Left ventricle myocardium superior (tissue), 1 donor: ENCODE measurements around the gene GPHN. TPM values are rescaled to one million over a fixed set of nuclear protein-coding genes. Genes with fewer than 3 reads are reported as not detected.

Experiments
- ATAC-seq: fragments of 200-7000 bp; cut with Tn5 transposase; one replicate; pipeline ENCODE4 v1.9.1; 2020; ENCODE audit warnings: mild to moderate bottlenecking, moderate library complexity
- DNase-seq: peaks from one replicate; pipeline ENCODE4 v3.0.0-alpha.2; 2020
- intact Hi-C: fragments of 100-400 bp; cut with micrococcal nuclease; formaldehyde crosslinking; loops from one replicate; pipeline ENCODE4 v1.11.0; 2022
- long read RNA-seq: library from polyadenylated mRNA; unstranded; transcript quantifications from one replicate; pipeline ENCODE4 v2.0.0, GENCODE V29; 2021
- total RNA-seq: library from RNA; stranded (reverse); fragmentation: NEBNext Ultra II Directional; extraction: Animal tissue kit (Norgen Biotek cat#: 25700); gene quantifications from one replicate; pipeline ENCODE4 v1.2.1, GENCODE V29; 2021
- donor health status: DM: no; HTN: yes; CAD: no; lungs with severe emphysema.

GPHN gene
- 25.0 TPM for total RNA-seq
- long read RNA-seq, full-length matches to known transcripts = 17 of 28 reads
- long read RNA-seq, partial matches to known transcripts = 4 of 28 reads
- long read RNA-seq, other reads (novel, unspliced or antisense) = 7 of 28 reads

DNA sequence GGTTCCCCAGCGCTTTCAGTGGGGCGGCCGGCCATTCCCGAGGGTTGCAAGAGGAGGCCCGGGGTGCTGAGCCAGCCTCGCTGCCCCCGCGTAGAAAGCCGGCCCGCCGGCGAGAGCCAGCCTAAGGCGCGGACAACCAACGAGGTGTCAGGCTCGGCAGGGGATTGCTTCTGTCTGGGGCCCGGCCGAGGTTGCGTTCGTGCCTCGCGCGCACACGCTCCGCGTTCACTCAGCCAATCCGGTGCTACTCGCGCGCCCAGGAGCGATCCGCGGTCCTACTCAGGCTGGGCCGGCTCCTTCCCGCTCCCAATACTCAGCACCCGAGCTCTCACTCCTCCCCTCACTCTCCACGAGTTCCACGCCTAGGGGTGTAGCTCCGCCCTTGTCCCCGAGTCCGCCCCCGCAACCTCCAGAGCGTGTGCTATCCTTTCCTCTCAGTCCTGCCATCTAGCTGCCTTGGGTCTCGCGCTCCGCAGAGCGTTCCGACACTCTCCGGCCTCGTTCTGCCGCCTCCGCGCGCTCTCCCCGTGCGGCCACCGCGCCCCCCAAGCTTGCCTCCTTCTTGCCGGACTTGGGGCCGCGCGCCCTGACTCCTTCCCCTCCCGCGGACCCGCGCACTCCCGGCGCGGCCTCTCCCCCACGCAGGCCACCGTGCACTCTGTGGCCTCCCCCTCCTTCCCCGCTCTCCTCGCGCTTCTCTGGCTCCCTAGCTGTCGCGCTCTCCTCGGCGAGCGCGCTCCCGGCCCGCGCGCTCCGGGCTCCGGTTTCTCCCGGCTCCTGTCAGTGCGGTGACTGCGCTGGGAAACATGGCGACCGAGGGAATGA is at the start of gene GPHN:
Gene GPHN, plus strand, starts transcription at position 426 of the 825 bp plus-strand sequence.
- DNase-seq (peak; percentile 97), ATAC-seq (peak; percentile 97)
- intact Hi-C loops = loop anchor here (5.0 kb wide), 1 partner anchor 59 kb away; no protein-coding TSS in a partner anchor

DNA sequence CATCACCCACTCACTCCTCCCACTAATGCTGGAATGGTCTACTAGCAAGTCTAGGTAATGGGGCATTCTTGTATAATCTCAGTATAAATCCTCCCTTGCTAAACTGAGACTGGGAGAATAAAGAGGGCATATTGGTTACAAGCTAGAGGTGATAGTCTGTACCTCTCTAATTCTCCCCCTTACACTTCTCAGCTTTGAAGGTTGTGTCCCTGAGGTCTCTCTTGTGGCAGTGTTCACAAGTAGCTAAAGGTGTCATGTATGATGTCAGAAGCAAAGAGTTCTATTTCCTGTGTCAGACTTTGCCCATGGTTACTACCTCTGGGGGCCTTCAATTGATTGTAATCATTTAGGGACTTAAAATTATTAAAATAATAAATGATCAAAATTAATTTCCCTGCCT is 48.3 kb upstream of the GPHN start:
- ATAC-seq = no peak
- DNase-seq = no peak
- intact Hi-C loops = no loop called here

DNA sequence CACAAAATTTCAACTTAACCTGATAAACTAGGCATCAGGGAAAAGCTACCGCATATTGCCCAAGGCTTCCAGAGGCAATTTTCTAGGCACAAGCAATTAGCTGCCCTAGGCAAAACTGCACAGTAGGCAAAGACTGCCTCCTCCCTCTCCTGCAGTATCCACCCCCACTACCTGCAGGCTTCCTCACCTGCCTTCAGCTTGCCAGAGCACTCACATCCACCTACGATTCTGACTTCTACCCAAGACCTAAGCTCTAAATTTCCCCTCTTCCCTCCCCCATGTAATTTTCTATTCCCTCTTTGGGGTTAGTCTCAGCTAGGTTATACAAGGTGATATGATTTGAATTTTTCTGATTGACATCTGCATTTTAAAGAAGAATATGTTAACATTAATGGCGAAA is 43.7 kb upstream of the GPHN start:
- intact Hi-C loops = no loop called here
- DNase-seq (no peak), ATAC-seq (no peak)

DNA sequence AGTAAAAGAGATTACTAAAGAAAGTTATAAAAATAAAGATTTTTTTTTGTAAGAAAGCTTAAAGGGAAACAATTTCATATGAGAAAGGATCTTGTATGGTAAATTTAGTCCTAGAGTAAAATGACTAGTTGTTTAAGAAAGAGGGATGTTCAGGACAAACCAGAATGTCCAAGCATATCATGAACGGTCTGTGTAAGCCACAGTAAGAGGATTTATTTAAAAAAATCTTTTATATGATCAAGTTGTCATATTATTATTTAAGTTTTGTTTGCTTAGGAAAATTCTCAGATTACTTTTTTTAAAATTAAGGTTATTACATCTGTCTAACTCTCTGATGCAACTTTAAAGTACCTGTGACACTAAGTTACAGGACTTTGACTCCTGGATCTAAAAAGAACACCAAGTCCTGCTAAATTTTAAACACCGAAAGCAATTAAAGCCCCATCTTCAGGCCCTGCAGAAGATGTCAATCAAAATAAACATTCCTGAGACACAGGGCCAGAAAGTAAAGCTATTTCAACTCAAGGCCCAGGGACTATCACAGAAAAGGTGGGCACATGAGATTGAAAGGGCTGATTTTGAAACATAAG is 39.1 kb upstream of the GPHN start:
- ATAC-seq = no peak
- intact Hi-C loops = no loop called here

DNA sequence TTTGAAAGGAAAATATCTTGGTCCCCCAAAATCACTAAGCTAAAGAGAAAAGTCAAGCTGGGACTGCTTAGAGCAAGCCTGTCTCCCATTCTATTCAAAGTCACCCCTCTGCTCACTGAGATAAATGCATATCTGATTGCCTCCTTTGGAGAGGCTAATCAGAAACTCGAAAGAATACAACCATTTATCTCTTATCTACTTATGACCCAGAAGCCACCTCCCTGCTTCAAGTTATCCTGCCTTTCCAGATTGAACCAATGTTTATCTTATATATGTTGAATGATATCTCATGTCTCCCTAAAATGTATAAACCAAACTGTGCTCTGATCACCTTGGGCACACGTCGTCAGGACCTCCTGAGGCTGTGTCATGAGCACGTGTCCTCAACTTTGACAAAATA is 36.4 kb upstream of the GPHN start:
- no peak for ATAC-seq
- intact Hi-C loops = no loop called here
- DNase-seq = no peak

More for the DNA sequence above, 39.1 kb upstream of the GPHN start:
- no peak for DNase-seq

DNA sequence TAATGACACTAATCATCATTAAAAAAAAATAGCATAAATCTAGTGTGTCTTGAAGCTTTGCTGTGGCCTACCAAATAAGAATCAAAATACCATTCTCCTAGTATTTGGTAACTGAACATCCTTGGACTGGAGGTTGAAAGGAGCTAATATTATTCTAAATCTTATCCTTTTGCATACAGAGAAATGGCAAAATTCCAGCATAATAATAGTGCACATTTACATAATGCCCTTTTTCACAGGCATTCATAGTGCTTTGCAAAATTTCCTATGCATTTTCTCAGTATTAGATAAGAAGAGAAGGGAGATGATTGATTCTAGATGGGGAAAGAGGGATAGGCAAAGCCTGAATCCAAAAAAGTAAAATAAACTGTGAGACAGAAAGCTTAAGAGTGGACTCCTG is 35.7 kb upstream of the GPHN start:
- DNase-seq = no peak
- no peak for ATAC-seq
- intact Hi-C loops = no loop called here

DNA sequence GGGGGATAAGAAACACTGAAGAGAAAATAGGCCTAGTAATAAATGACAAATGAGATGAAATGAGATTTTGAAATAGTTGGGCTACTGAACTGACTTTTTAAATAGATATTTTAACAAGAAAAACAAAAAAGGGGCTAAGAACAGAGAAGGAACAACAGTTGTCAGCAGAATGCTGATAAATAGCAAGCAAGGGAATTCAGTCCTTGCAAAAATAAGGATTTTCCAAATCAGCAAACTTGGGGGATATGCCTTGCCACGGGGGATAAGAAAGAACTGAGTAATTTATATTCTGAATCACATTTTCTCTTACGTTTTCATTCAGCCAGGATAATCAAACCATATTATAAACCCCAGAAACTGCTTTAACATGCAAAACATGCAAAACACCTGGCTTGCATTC is 34.7 kb upstream of the GPHN start:
- intact Hi-C loops = no loop called here
- DNase-seq (no peak), ATAC-seq (no peak)

DNA sequence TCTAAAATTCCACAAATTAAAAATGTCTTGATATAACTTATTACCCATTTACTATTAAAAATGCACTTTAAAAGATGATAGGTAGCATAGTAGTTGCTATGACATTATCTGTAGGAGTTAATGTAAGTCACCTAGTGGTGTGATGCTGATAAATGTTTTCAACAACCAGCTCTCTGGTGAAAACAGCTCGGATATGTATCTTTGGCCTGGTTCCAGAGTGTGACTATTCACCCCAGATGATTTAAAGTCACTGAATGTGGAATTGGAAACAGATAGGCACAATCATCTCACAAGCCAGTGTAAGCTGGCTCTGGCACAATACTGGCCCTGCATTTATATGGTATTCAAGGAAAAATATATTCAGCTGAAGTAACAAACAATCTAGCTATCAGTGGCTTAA is 31.0 kb upstream of the GPHN start:
- DNase-seq = no peak
- intact Hi-C loops = no loop called here
- ATAC-seq = no peak

DNA sequence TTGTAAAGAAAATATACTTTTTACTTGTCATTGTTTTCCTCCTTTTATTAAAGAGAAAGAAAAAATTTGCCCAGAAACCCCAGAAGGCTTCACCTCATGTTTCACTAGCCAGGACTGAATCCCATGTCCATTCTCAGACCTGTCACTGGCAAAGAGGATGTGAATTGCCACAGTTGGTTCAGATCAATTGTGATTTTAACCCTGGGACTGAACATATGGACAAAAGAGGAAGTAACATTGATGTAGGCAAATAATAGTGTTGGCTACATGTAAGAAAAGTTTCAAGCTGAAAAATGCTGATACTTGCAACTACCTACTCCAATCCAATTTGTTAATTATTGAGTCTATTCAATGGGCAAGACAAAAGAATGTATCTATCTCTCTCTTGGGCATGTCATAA is 30.4 kb upstream of the GPHN start:
- no peak for DNase-seq
- intact Hi-C loops = no loop called here
- ATAC-seq = no peak

DNA sequence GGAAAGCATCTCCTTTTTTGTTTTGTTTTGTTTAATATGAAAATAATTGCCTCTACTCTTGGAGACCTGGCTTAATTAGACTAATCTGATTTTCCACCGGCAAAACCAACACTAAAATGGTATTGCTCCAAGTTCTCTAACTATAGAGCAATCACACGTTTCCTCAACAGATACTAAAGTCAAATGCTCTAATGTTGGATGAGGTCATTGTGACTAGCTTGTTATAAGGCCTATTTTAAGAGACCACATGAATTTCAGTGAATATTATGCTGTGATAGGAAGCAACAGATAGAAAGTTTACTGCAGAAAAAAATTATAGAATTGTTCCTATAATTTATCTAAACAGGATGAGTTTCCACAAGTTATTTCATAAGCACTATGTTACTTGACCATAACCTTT is 25.1 kb upstream of the GPHN start:
- intact Hi-C loops = no loop called here
- ATAC-seq (peak; percentile 47), DNase-seq (no peak)

DNA sequence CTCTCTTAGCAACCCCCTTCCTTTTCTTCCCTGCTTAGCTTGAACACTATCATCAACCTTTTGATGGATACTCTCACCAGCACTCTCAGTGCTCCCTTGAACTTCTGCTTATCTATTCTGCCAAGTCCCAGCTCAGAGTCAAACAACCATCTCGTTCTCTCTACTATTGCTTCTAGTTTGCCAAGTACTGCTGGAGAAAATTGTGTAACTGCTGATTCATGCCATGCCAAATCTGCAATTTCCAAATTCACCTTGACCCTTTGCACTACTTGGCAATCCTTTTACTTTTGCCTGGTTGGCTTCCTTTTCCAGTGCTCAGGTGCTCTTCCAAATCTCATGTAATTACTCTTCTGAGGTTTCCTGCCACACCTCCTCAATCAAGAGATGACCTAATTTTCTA is 24.6 kb upstream of the GPHN start:
- DNase-seq (no peak), ATAC-seq (peak; percentile 94)
- intact Hi-C loops = no loop called here

DNA sequence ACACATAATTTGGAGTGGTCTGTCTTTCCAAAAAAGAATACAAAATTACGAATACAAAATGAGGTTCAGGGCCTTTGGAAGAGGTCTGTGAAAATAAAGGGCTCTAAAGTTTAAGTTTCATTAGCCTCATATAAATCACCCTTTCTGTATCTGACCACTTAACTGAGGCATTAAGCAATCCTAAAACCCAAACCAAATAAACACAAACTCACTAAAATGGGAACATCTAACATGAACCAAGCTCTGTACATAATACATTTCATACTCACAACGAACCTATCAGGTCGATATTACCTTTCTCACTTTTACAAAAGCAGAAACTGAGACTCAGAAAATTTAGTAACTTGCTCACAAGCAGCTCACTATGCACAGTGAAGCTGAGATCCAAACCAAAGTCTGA is 22.9 kb upstream of the GPHN start:
- intact Hi-C loops = no loop called here
- ATAC-seq (no peak), DNase-seq (no peak)

DNA sequence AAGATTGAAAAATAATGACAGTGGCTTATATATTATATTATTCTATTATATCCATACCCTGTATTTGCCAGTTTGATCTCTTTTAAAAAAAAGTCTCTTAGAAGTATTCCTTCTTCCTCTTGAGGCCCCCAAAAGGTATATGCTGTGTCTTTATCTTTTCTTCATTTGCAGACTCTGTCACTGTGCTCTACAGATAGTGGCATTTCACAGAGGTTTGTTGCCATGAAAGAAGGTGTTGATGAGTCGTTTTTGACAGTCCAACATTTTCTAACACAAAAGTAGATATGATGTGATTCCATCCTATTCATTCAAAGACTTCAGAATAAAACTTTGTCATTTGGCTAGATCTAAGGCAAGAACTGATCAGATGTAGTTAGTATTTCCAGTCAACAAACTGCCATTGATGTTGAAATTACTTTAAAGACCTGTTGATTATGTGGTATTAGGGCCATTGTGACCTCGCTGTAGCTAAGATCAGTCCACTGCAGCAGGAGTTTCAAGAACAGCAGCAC is 22.0 kb upstream of the GPHN start, which contains the start of gene CCDC196:
Gene CCDC196, plus strand, starts transcription at position 462 of the 512 bp plus-strand sequence. CDS start 132 bp downstream, outside the sequence.
- DNase-seq (no peak), ATAC-seq (no peak)
- intact Hi-C loops = no loop called here

DNA sequence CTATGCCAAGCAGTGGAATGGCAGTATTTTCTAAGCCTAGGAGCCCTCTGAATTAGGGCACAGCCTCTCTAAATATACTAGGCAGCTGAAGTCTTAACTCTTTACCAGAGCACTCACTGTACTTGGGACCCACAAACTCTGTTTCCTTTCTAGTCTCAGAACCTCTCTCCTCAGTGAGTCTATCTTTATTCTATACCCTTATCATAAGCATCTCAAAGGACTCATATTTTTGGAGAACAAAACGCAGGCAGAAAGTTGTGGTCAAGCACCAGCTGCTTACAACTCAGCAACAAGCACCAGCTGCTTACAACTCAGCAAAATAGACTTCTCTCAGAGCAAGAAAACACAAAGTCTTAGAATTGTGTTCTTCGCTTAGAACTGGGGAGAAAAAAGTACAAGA is 20.8 kb upstream of the GPHN start:
- intact Hi-C loops = no loop called here
- DNase-seq = no peak
- no peak for ATAC-seq

DNA sequence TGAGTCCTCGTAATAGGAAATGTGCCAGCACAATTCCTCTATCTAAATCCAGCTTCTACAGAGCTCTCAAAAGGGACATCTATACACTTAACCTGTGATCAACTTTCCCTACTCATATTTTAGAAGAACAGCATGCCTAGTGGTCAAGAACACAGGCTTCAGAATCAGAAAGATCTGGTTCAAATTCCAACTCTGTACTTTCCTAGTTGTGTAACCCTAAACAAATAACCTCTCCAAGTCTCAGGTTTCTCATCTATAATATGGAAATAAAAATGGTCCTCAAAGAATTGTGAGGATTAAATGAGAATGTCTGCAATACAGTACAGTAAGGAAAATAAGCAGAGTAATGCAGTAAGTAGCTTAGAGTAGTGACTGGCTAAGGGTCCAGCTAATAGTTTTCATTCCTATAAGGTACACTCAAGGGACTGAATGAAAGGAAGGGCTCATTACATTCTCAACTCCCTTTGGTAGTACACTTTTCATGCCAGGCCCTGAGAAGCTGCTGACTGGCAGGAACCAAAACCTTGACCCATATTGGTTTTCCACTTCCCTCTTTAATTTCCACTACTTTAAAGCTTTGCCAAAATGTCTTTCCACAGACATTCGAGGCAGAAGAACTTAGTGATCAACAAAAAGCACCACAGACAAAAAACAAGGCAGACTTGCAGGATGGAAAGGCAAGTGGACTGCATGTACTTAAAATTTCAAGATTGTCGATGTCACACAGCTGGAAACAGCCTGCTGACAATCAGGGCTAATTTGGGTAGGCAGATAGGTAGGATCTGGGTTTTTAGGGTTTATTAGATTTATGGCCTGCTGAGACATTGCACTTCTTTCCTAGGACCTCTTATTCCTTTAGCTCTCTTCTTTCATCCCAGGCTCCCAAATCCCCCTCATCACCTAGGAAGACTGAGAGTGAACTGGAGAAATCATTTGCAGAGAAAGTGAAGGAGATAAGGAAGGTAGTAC is 17.5 kb upstream of the GPHN start:
- DNase-seq = no peak
- intact Hi-C loops = loop anchor here (10.0 kb wide), 1 partner anchor 254 kb away; no protein-coding TSS in a partner anchor

DNA sequence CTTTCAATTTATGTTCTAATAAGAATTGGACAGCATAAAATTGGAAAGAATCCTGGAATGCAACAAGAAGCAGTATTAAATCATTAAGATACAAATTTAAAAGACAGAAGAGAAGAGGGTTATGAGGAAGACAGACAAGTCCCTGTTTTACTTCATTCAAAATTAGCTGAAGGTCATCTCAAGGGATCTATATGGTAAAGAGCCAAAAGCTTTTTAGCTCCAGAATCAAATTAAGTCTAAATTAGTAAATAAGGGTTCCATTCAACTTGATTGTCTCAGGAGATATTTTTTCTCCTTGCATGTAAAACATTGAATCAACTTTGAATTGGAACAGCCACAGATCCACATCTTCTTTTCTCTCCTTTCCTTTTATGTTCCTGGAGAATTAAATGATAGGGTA is 14.2 kb upstream of the GPHN start:
- no peak for ATAC-seq
- intact Hi-C loops = loop anchor here (10.0 kb wide), 1 partner anchor 251 kb away; no protein-coding TSS in a partner anchor
- no peak for DNase-seq

More for the DNA sequence above, 17.5 kb upstream of the GPHN start:
- no peak for ATAC-seq

DNA sequence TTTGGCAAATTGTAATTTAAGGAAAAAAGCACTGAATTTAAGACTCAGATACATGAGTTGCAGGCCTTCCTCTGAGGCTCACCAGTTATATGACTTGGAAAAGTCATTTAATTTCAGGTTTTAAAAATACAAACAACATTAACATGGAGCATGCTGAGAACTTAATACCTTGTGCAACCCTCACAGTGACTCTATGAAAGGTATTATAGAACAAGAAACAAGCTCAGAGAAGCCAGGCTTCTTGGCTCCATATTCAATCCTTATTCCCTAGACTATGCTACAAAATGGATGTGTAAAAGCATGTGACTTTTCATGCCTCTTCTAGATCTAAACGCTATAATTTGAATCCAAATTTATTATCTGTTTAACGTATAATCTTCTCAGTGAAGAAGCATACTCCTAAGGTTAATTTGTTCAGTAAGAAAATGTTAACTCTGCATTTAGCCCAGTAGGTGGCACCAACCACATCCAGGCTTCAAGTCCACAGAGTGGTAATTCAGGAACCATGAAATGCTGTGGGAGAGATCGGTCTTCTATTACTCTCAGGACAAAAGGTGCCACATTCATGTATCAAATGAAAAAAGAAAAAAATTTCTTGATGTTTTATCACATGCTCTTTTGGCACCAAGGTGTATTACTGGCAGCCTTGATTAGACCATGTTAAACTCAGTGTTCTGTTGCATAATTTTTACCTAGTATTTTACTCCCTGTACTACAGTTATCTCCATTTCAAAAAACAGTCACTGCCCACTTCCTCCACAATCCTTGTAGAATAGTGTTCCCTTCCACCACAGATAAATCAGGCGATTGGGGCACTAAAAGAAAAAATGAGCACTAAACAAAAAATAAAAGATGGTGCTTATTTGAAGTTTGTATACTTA is 12.5 kb upstream of the GPHN start:
- peak; percentile 94 for ATAC-seq
- intact Hi-C loops = loop anchor here (10.0 kb wide), 1 partner anchor 249 kb away; no protein-coding TSS in a partner anchor
- no peak for DNase-seq

DNA sequence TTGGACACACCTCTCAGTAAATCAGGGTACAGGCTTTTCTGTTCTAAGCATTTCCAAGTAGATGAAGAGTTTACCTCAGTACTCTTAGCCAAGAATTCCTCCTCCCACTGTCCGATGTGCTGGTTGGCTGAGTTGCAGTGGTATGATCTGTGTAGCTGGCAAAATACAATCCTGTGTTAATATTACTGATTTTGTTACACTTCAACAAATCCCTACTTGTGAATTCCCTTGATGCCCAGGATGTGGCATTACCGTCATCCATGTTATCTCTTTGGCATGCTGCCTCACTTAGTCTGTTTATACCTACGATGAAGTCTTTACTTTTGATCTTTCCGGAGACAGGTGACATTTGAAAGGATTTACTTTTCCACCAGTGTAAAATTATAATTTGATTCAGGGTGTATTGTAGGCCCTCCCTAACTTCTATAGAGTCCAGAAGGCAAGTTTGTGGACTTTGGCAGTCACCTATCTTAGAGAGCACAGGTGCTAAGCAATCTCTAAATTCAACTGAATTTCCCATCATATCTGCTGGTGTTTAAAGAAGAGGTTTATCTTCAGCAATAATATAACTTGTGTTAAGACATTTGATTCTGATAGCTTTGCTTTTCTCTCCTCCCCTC is 11.6 kb upstream of the GPHN start:
- DNase-seq (no peak), ATAC-seq (peak; percentile 67)
- intact Hi-C loops = loop anchor here (10.0 kb wide), 1 partner anchor 249 kb away; no protein-coding TSS in a partner anchor
